Hindlimb muscle (tissue), 1 donor: Measurements from ENCODE around the gene IGFLR1. TPM values are rescaled to one million over a fixed set of nuclear protein-coding genes. Genes with fewer than 3 reads are reported as not detected.
"Not testable (repeated sequence)": the region's sequence is repeated elsewhere in the genome, so short reads cannot be mapped to it uniquely, and the experiment has no call there.

Source experiments
- DNase-seq: peaks from one replicate; pipeline ENCODE4 v3.0.0-alpha.2; 2013
- polyA plus RNA-seq: library from polyadenylated mRNA; unstranded; fragments of 120-200 nt; gene quantifications from one replicate; pipeline ENCODE4 v1.2.1, GENCODE V29; 2013; ENCODE audit not compliant: insufficient read length

The IGFLR1 gene
- polyA plus RNA-seq, 1 donor, result 6.2 TPM

GRCh38 chr19:35704218-35704617 lies 38.0 kb downstream of the IGFLR1 start, which contains the start of gene ZBTB32:
Gene ZBTB32, plus strand, starts transcription at chr19:35704558. Its CDS starts 10,069 bp downstream, at chr19:35714627.
- no peak for DNase-seq

GRCh38 chr19:35703343-35703742 lies 38.9 kb downstream of the IGFLR1 start:
- DNase-seq, result no peak

- DNase-seq, result peak; percentile 94
Observed at GRCh38 chr19:35702223-35703012, 39.8 kb downstream of the IGFLR1 start.

- no peak for DNase-seq
Observed at GRCh38 chr19:35696835-35697234, 45.4 kb downstream of the IGFLR1 start.

GRCh38 chr19:35695895-35696422 lies 46.3 kb downstream of the IGFLR1 start:
- no peak for DNase-seq

- DNase-seq, result peak; percentile 83
Observed at GRCh38 chr19:35693835-35694599, 48.2 kb downstream of the IGFLR1 start.

- DNase-seq, result no peak
Observed at GRCh38 chr19:35693422-35693821, 48.8 kb downstream of the IGFLR1 start.

- DNase-seq, result no peak
Observed at GRCh38 chr19:35692010-35692409, 50.2 kb downstream of the IGFLR1 start.

GRCh38 chr19:35691106-35691505 lies 51.1 kb downstream of the IGFLR1 start:
- DNase-seq, result not testable (repeated sequence)

- no peak for DNase-seq
Observed at GRCh38 chr19:35689836-35690235, 52.4 kb downstream of the IGFLR1 start.

Other genes starting within 250 kb of the IGFLR1 start
- 4.2 TPM for gene DMKN, start 228.8 kb downstream of the IGFLR1 start, polyA plus RNA-seq
- gene SBSN, start 214.1 kb downstream of the IGFLR1 start, polyA plus RNA-seq, result 0.74 TPM
- gene GAPDHS, start 209.0 kb downstream of the IGFLR1 start, polyA plus RNA-seq, result not detected
- 48.9 TPM for gene TMEM147, start 196.8 kb downstream of the IGFLR1 start, polyA plus RNA-seq
- not detected for gene ATP4A, start 178.8 kb downstream of the IGFLR1 start, polyA plus RNA-seq
- not detected for gene PMIS2, start 156.3 kb downstream of the IGFLR1 start, polyA plus RNA-seq
- 13.7 TPM for gene HAUS5, start 129.7 kb downstream of the IGFLR1 start, polyA plus RNA-seq
- 50.1 TPM for gene RBM42, start 113.4 kb downstream of the IGFLR1 start, polyA plus RNA-seq
- gene ETV2, start 100.7 kb downstream of the IGFLR1 start, polyA plus RNA-seq, result 3.4 TPM
- 256 TPM for gene COX6B1, start 94.1 kb downstream of the IGFLR1 start, polyA plus RNA-seq
- gene UPK1A, start 75.9 kb downstream of the IGFLR1 start, polyA plus RNA-seq, result 0.32 TPM
- 0.15 TPM for gene ZBTB32, start 37.9 kb downstream of the IGFLR1 start, polyA plus RNA-seq
- gene KMT2B, start 24.4 kb downstream of the IGFLR1 start, polyA plus RNA-seq, result 24.6 TPM
- 18.2 TPM for gene U2AF1L4, start 3.0 kb upstream of the IGFLR1 start, polyA plus RNA-seq
- 31.7 TPM for gene PSENEN, start 3.2 kb upstream of the IGFLR1 start, polyA plus RNA-seq
- 8.9 TPM for gene LIN37, start 6.1 kb upstream of the IGFLR1 start, polyA plus RNA-seq
- gene HSPB6, start 14.6 kb upstream of the IGFLR1 start, polyA plus RNA-seq, result 816 TPM
- 16.3 TPM for gene PROSER3, start 15.7 kb upstream of the IGFLR1 start, polyA plus RNA-seq
- 19.9 TPM for gene ARHGAP33, start 33.1 kb upstream of the IGFLR1 start, polyA plus RNA-seq
- 0.12 TPM for gene PRODH2, start 70.4 kb upstream of the IGFLR1 start, polyA plus RNA-seq
- gene NPHS1, start 110.1 kb upstream of the IGFLR1 start, polyA plus RNA-seq, result 0.71 TPM
- 0.31 TPM for gene KIRREL2, start 114.5 kb upstream of the IGFLR1 start, polyA plus RNA-seq
- 6.2 TPM for gene APLP1, start 126.1 kb upstream of the IGFLR1 start, polyA plus RNA-seq
- 2.1 TPM for gene NFKBID, start 158.1 kb upstream of the IGFLR1 start, polyA plus RNA-seq
- 8.3 TPM for gene HCST, start 160.1 kb upstream of the IGFLR1 start, polyA plus RNA-seq
- 25.8 TPM for gene TYROBP, start 165.8 kb upstream of the IGFLR1 start, polyA plus RNA-seq
- gene LRFN3, start 193.9 kb upstream of the IGFLR1 start, polyA plus RNA-seq, result 8.6 TPM